ENCODE measurements around the gene PROX1.
A peak's percentile ranks its signal among the peaks of the same experiment; 100 is the strongest.

PROX1 gene

GRCh38 chr1:213985209-213986019, 2.4 kb upstream of the PROX1 start:
- peak overlapping the region; percentile 56 for H3K4me3 ChIP-seq
- no peak for TF ChIP-seq CTCF (IDR thresholded peaks at IDR 0.05)
- H3K27ac ChIP-seq, result no peak overlapping the region
- DNase-seq (ENCODE audit: low spot score), result no peak

GRCh38 chr1:213986020-213986924, 1.5 kb upstream of the PROX1 start:
- no peak for DNase-seq (ENCODE audit: low spot score)
- Histone ChIP-seq H3K4me3 (peak overlapping the region; percentile 56), H3K27ac (no peak overlapping the region)
- no peak for TF ChIP-seq CTCF (IDR thresholded peaks at IDR 0.05)

- H3K27ac ChIP-seq, result no peak overlapping the region
- no peak for DNase-seq (ENCODE audit: low spot score)
- peak overlapping the region; percentile 75 for H3K4me3 ChIP-seq
- no peak for TF ChIP-seq CTCF (IDR thresholded peaks at IDR 0.05)
These were observed 885 bp upstream of the PROX1 start for GRCh38 chr1:213986925-213987250.

GRCh38 chr1:213987422-213987926, 299 bp upstream of the PROX1 start:
- TF ChIP-seq CTCF (IDR thresholded peaks at IDR 0.05), result no peak
- no peak for DNase-seq (ENCODE audit: low spot score)
- Histone ChIP-seq H3K27ac (peak overlapping the region; percentile 41 to 84), H3K4me3 (peak overlapping the region; percentile 75)

- no peak overlapping the region for H3K27ac ChIP-seq
- peak overlapping the region; percentile 75 for H3K4me3 ChIP-seq
- no peak for DNase-seq (ENCODE audit: low spot score)
- TF ChIP-seq CTCF (IDR thresholded peaks at IDR 0.05), result no peak
These were observed 781 bp downstream of the PROX1 start for GRCh38 chr1:213988507-213989001.

- H3K27ac ChIP-seq, result no peak overlapping the region
- no peak for DNase-seq (ENCODE audit: low spot score)
These were observed 1.5 kb downstream of the PROX1 start for GRCh38 chr1:213989002-213989855.

More at GRCh38 chr1:213989002-213989855, 1.5 kb downstream of the PROX1 start:
- no peak for TF ChIP-seq CTCF (IDR thresholded peaks at IDR 0.05)
- H3K4me3 ChIP-seq, result peak overlapping the region; percentile 75
